GM23338 (cell line): ENCODE measurements around the gene GNL3. TPM values are rescaled to one million over a fixed set of nuclear protein-coding genes. Genes with fewer than 3 reads are reported as not detected.

ENCODE experiments used
- ATAC-seq: fragments of 200-7000 bp; cut with Tn5 transposase; 3 replicates; pipeline ENCODE4 v1.9.1; 2020
- DNase-seq: peaks from one replicate; pipeline ENCODE4 v3.0.0-alpha.2; 2015; ENCODE audit warnings: low spot score
- H2AFZ ChIP-seq: fragments of 200-600 bp; sonication (generic); 2 replicates; pipeline ENCODE4 v1.8.0; 2016; ENCODE audit warnings: antibody characterized with exemption, mild to moderate bottlenecking, moderate library complexity
- H3F3A ChIP-seq: fragments of 200-600 bp; sonication (generic); replicated peaks from 2 replicates; pipeline ENCODE4 v1.8.0; 2017; ENCODE audit warnings: antibody characterized with exemption, mixed run types, low read depth
- H3K27ac ChIP-seq: fragments of 200-600 bp; sonication (generic); 2 replicates; pipeline ENCODE4 v1.6.1; 2016; ENCODE audit warnings: low read depth
- H3K27me3 ChIP-seq: fragments of 200-600 bp; sonication (generic); 2 replicates; pipeline ENCODE4 v1.8.0; 2016; ENCODE audit warnings: mild to moderate bottlenecking, mixed run types, moderate library complexity; ENCODE audit not compliant: insufficient read depth
- H3K36me3 ChIP-seq: fragments of 200-600 bp; sonication (generic); 2 replicates; pipeline ENCODE4 v1.8.0; 2016; ENCODE audit warnings: mild to moderate bottlenecking; ENCODE audit not compliant: insufficient read depth
- H3K4me1 ChIP-seq: fragments of 200-600 bp; sonication (generic); 2 replicates; pipeline ENCODE4 v1.8.0; 2016; ENCODE audit warnings: mild to moderate bottlenecking, moderate library complexity; ENCODE audit not compliant: insufficient read depth
- H3K4me2 ChIP-seq: fragments of 200-600 bp; sonication (generic); 2 replicates; pipeline ENCODE4 v1.7.1; 2017; ENCODE audit warnings: mixed run types
- H3K4me3 ChIP-seq: fragments of 200-600 bp; sonication (generic); 2 replicates; pipeline ENCODE4 v1.6.1; 2016; ENCODE audit warnings: mixed run types
- H3K79me2 ChIP-seq: fragments of 200-600 bp; sonication (generic); replicated peaks from 2 replicates; pipeline ENCODE4 v1.8.0; 2017; ENCODE audit warnings: mild to moderate bottlenecking; ENCODE audit not compliant: insufficient read depth
- H3K9me2 ChIP-seq: fragments of 200-600 bp; sonication (generic); 2 replicates; pipeline ENCODE4 v1.8.0; 2017; ENCODE audit not compliant: insufficient read depth
- H4K20me1 ChIP-seq: fragments of 200-600 bp; sonication (generic); replicated peaks from 2 replicates; pipeline ENCODE4 v1.8.0; 2017; ENCODE audit warnings: mild to moderate bottlenecking; ENCODE audit not compliant: insufficient read depth
- H3K27ac Mint-ChIP-seq: 2 replicates; pipeline ENCODE4 v1.8.0; 2020; ENCODE audit warnings: inconsistent platforms, mild to moderate bottlenecking, moderate library complexity, mixed read lengths
- H3K27me3 Mint-ChIP-seq: 3 replicates; pipeline ENCODE4 v1.8.0; 2022; ENCODE audit warnings: low read depth, mild to moderate bottlenecking, moderate library complexity, mixed read lengths, inconsistent platforms; ENCODE audit not compliant: insufficient read depth, poor library complexity
- H3K36me3 Mint-ChIP-seq: 3 replicates; pipeline ENCODE4 v1.8.0; 2021; ENCODE audit warnings: low read depth, mild to moderate bottlenecking, inconsistent platforms, moderate library complexity, mixed read lengths
- H3K4me1 Mint-ChIP-seq: 3 replicates; pipeline ENCODE4 v1.8.0; 2020; ENCODE audit warnings: mild to moderate bottlenecking, inconsistent platforms, mixed read lengths
- H3K4me3 Mint-ChIP-seq: 3 replicates; pipeline ENCODE4 v1.8.0; 2021; ENCODE audit warnings: moderate library complexity, mild to moderate bottlenecking, inconsistent platforms, mixed read lengths
- H3K9me3 Mint-ChIP-seq: 3 replicates; pipeline ENCODE4 v1.8.0; 2020; ENCODE audit warnings: moderate library complexity, mild to moderate bottlenecking, inconsistent platforms, mixed read lengths
- CREB1 ChIP-seq: fragments of 250-450 bp; sonication (Bioruptor Pico); IDR thresholded peaks from 2 replicates; pipeline ENCODE4 v1.5.0; 2020; ENCODE audit warnings: low read depth, mild to moderate bottlenecking, moderate library complexity
- EZH2 ChIP-seq: fragments of 200-600 bp; sonication (generic); IDR thresholded peaks from one replicate; pipeline ENCODE4 v1.8.0; 2017; ENCODE audit warnings: antibody characterized with exemption, mild to moderate bottlenecking, low read depth; ENCODE audit not compliant: unreplicated experiment
- EZH2phosphoT487 ChIP-seq: fragments of 200-600 bp; sonication (generic); IDR thresholded peaks from one replicate; pipeline ENCODE4 v1.8.1; 2018; ENCODE audit warnings: antibody characterized with exemption; ENCODE audit not compliant: unreplicated experiment
- JUNB ChIP-seq: IDR thresholded peaks from one replicate; pipeline ENCODE4 v1.6.1; 2016; ENCODE audit warnings: antibody characterized with exemption; ENCODE audit not compliant: unreplicated experiment
- NANOG ChIP-seq: IDR thresholded peaks from 2 replicates; pipeline ENCODE4 v1.6.1; 2016; ENCODE audit warnings: antibody characterized with exemption, borderline replicate concordance
- POLR2AphosphoS5 ChIP-seq: IDR thresholded peaks from 2 replicates; pipeline ENCODE4 v1.6.1; 2016; ENCODE audit warnings: antibody characterized with exemption, low read depth
- STAT1 ChIP-seq: IDR thresholded peaks from one replicate; pipeline ENCODE4 v1.6.1; 2016; ENCODE audit warnings: antibody characterized with exemption; ENCODE audit not compliant: unreplicated experiment
- ZNF114 ChIP-seq: fragments of 250-450 bp; sonication (Bioruptor Pico); IDR thresholded peaks from 2 replicates; pipeline ENCODE4 v1.5.0; 2020; ENCODE audit warnings: mild to moderate bottlenecking, moderate library complexity
- ZNF331 ChIP-seq: fragments of 250-450 bp; sonication (Bioruptor Pico); IDR thresholded peaks from 2 replicates; pipeline ENCODE4 v1.5.0; 2020; ENCODE audit warnings: low read depth, mild to moderate bottlenecking, moderate library complexity
- polyA plus RNA-seq: library from polyadenylated mRNA; unstranded; fragments of >200 nt; fragmentation: Nextera tagmentation; extraction: Ambion mirVana; gene quantifications from 2 replicates; pipeline ENCODE4 v1.2.1, GENCODE V29; 2016
- total RNA-seq: library from RNA; depleted of rRNA; stranded (reverse); fragments of >200 nt; shearing (Covaris generic); gene quantifications from 2 replicates; pipeline ENCODE4 v1.2.3, GENCODE V29; 2014
- TF ChIP-seq, protein P1 (sequence below): IDR thresholded peaks from 2 replicates; pipeline ENCODE4 v1.6.1; 2016; ENCODE audit warnings: antibody characterized with exemption
- TF ChIP-seq, protein P2 (sequence below): IDR thresholded peaks from one replicate; pipeline ENCODE4 v1.6.1; 2018; ENCODE audit warnings: antibody characterized with exemption; ENCODE audit not compliant: unreplicated experiment
- TF ChIP-seq, protein P3 (sequence below), 2 experiments: fragments of 200-600 bp in 1 of 2; sonication (generic) in 1 of 2; conservative IDR thresholded peaks; 2 replicates each; pipeline versions ENCODE4 v1.5.1 to v1.6.1; 2016 to 2017; ENCODE audit warnings: antibody characterized with exemption in 2 of 2, low read depth in 2 of 2, mild to moderate bottlenecking in 2 of 2, moderate library complexity in 1 of 2
- TF ChIP-seq, protein P4 (sequence below): fragments of 250-450 bp; sonication (Bioruptor Pico); IDR thresholded peaks from 2 replicates; pipeline ENCODE4 v1.5.0; 2020; ENCODE audit warnings: mild to moderate bottlenecking, moderate library complexity

Gene GNL3
- total and polyA plus RNA-seq, 2 experiments from 2014 or later, result 169 to 205 TPM

DNA sequence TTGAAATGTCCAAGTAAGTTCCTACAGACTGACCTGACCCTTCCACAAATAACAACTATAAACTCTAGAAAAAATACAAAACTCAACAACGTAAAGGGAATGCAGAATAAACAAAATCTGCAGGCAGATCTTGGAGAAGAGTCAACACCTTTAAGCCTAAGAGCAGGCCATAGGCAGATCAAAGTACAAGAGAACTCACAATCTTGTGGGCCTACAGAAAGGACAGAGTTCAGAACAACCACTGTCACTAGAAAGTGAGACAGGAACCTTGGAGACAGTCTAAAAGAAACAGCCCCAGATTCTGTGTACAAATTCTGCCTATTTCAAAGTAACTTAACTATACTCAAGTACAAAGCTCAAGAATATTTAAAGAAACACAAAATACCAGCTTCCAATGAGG, 53.9 kb downstream of the GNL3 start:
- H3F3A ChIP-seq, result no peaks in the 10 kb centered on the region
- Mint-ChIP-seq H3K4me1 (no peaks in the 10 kb centered on the region), H3K9me3 (no peaks in the 10 kb centered on the region), H3K4me3 (no peak overlapping the region), H3K27ac (no peak overlapping the region), H3K36me3 (peaks cover 80% of the 10 kb centered on the region), H3K27me3 (no peaks in the 10 kb centered on the region)
- no peak for TF ChIP-seq EZH2phosphoT487
- TF ChIP-seq ZNF331 (CRISPR knock-in tag), result no peak
- TF ChIP-seq, protein P1, sequence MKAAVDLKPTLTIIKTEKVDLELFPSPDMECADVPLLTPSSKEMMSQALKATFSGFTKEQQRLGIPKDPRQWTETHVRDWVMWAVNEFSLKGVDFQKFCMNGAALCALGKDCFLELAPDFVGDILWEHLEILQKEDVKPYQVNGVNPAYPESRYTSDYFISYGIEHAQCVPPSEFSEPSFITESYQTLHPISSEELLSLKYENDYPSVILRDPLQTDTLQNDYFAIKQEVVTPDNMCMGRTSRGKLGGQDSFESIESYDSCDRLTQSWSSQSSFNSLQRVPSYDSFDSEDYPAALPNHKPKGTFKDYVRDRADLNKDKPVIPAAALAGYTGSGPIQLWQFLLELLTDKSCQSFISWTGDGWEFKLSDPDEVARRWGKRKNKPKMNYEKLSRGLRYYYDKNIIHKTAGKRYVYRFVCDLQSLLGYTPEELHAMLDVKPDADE, result no peak
- no peak for TF ChIP-seq NANOG
- TF ChIP-seq JUNB, result no peak
- no peak for TF ChIP-seq CREB1 (CRISPR knock-in tag)
- no peak for TF ChIP-seq EZH2
- no peak for TF ChIP-seq ZNF114 (CRISPR knock-in tag)
- TF ChIP-seq, protein P2, sequence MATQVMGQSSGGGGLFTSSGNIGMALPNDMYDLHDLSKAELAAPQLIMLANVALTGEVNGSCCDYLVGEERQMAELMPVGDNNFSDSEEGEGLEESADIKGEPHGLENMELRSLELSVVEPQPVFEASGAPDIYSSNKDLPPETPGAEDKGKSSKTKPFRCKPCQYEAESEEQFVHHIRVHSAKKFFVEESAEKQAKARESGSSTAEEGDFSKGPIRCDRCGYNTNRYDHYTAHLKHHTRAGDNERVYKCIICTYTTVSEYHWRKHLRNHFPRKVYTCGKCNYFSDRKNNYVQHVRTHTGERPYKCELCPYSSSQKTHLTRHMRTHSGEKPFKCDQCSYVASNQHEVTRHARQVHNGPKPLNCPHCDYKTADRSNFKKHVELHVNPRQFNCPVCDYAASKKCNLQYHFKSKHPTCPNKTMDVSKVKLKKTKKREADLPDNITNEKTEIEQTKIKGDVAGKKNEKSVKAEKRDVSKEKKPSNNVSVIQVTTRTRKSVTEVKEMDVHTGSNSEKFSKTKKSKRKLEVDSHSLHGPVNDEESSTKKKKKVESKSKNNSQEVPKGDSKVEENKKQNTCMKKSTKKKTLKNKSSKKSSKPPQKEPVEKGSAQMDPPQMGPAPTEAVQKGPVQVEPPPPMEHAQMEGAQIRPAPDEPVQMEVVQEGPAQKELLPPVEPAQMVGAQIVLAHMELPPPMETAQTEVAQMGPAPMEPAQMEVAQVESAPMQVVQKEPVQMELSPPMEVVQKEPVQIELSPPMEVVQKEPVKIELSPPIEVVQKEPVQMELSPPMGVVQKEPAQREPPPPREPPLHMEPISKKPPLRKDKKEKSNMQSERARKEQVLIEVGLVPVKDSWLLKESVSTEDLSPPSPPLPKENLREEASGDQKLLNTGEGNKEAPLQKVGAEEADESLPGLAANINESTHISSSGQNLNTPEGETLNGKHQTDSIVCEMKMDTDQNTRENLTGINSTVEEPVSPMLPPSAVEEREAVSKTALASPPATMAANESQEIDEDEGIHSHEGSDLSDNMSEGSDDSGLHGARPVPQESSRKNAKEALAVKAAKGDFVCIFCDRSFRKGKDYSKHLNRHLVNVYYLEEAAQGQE, result no peak
- TF ChIP-seq, protein P3, sequence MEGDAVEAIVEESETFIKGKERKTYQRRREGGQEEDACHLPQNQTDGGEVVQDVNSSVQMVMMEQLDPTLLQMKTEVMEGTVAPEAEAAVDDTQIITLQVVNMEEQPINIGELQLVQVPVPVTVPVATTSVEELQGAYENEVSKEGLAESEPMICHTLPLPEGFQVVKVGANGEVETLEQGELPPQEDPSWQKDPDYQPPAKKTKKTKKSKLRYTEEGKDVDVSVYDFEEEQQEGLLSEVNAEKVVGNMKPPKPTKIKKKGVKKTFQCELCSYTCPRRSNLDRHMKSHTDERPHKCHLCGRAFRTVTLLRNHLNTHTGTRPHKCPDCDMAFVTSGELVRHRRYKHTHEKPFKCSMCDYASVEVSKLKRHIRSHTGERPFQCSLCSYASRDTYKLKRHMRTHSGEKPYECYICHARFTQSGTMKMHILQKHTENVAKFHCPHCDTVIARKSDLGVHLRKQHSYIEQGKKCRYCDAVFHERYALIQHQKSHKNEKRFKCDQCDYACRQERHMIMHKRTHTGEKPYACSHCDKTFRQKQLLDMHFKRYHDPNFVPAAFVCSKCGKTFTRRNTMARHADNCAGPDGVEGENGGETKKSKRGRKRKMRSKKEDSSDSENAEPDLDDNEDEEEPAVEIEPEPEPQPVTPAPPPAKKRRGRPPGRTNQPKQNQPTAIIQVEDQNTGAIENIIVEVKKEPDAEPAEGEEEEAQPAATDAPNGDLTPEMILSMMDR (conservative IDR thresholded peaks at IDR 0.05; ENCODE audit: low read depth in 2 of 2), result no peak
- TF ChIP-seq, protein P4, sequence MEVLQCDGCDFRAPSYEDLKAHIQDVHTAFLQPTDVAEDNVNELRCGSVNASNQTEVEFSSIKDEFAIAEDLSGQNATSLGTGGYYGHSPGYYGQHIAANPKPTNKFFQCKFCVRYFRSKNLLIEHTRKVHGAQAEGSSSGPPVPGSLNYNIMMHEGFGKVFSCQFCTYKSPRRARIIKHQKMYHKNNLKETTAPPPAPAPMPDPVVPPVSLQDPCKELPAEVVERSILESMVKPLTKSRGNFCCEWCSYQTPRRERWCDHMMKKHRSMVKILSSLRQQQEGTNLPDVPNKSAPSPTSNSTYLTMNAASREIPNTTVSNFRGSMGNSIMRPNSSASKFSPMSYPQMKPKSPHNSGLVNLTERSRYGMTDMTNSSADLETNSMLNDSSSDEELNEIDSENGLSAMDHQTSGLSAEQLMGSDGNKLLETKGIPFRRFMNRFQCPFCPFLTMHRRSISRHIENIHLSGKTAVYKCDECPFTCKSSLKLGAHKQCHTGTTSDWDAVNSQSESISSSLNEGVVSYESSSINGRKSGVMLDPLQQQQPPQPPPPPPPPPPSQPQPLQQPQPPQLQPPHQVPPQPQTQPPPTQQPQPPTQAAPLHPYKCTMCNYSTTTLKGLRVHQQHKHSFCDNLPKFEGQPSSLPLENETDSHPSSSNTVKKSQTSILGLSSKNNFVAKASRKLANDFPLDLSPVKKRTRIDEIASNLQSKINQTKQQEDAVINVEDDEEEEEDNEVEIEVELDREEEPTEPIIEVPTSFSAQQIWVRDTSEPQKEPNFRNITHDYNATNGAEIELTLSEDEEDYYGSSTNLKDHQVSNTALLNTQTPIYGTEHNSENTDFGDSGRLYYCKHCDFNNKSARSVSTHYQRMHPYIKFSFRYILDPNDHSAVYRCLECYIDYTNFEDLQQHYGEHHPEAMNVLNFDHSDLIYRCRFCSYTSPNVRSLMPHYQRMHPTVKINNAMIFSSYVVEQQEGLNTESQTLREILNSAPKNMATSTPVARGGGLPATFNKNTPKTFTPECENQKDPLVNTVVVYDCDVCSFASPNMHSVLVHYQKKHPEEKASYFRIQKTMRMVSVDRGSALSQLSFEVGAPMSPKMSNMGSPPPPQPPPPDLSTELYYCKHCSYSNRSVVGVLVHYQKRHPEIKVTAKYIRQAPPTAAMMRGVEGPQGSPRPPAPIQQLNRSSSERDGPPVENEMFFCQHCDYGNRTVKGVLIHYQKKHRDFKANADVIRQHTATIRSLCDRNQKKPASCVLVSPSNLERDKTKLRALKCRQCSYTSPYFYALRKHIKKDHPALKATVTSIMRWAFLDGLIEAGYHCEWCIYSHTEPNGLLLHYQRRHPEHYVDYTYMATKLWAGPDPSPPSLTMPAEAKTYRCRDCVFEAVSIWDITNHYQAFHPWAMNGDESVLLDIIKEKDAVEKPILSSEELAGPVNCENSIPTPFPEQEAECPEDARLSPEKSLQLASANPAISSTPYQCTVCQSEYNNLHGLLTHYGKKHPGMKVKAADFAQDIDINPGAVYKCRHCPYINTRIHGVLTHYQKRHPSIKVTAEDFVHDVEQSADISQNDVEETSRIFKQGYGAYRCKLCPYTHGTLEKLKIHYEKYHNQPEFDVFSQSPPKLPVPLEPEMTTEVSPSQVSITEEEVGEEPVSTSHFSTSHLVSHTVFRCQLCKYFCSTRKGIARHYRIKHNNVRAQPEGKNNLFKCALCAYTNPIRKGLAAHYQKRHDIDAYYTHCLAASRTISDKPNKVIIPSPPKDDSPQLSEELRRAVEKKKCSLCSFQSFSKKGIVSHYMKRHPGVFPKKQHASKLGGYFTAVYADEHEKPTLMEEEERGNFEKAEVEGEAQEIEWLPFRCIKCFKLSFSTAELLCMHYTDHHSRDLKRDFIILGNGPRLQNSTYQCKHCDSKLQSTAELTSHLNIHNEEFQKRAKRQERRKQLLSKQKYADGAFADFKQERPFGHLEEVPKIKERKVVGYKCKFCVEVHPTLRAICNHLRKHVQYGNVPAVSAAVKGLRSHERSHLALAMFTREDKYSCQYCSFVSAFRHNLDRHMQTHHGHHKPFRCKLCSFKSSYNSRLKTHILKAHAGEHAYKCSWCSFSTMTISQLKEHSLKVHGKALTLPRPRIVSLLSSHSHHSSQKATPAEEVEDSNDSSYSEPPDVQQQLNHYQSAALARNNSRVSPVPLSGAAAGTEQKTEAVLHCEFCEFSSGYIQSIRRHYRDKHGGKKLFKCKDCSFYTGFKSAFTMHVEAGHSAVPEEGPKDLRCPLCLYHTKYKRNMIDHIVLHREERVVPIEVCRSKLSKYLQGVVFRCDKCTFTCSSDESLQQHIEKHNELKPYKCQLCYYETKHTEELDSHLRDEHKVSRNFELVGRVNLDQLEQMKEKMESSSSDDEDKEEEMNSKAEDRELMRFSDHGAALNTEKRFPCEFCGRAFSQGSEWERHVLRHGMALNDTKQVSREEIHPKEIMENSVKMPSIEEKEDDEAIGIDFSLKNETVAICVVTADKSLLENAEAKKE, result no peak
- no peak for TF ChIP-seq POLR2AphosphoS5
- TF ChIP-seq STAT1, result no peak
- H3K79me2 ChIP-seq, result no peaks in the 10 kb centered on the region
- H4K20me1 ChIP-seq, result no peaks in the 10 kb centered on the region; the same call in 1 of the 2 replicates
- H3K36me3 ChIP-seq, result peaks cover 56% of the 10 kb centered on the region
- no peak overlapping the region for H3K4me2 ChIP-seq
- no peak overlapping the region for H3K4me3 ChIP-seq
- H3K27me3 ChIP-seq, result no peaks in the 10 kb centered on the region
- DNase-seq, result no peak
- no peak overlapping the region for H2AFZ ChIP-seq
- no peak overlapping the region for H3K27ac ChIP-seq
- ATAC-seq, result no peak
- H3K9me2 ChIP-seq, result no peaks in the 10 kb centered on the region
- H3K4me1 ChIP-seq, result no peaks in the 10 kb centered on the region
